AG04449 (cell line): ENCODE measurements around the gene CCDC57.

Experiments
- CTCF ChIA-PET: fragments of 350-600 bp; formaldehyde crosslinking; extraction: SDS; loops from one replicate; lab custom pipeline; 2021; ENCODE audit warnings: antibody characterized with exemption; lab: Yijun Ruan, JAX
- POLR2A ChIA-PET: fragments of 400-600, 350-600 bp; formaldehyde crosslinking; extraction: SDS; loops from one replicate; lab custom pipeline; 2020; ENCODE audit warnings: antibody characterized with exemption, inconsistent platforms; lab: Yijun Ruan, JAX
- DNase-seq: peaks from one replicate; pipeline ENCODE4 v3.0.0-alpha.2; 2010; ENCODE audit warnings: low read depth, low spot score
- H3K4me3 ChIP-seq: 2 replicates; pipeline ENCODE4 v1.5.1; 2011; ENCODE audit warnings: low read depth, mild to moderate bottlenecking, control low read depth, low read length
- CTCF ChIP-seq: IDR thresholded peaks from one replicate; pipeline ENCODE4 v1.5.1; 2011; ENCODE audit warnings: mild to moderate bottlenecking, moderate library complexity, low read length, control low read depth, inconsistent platforms; ENCODE audit not compliant: insufficient read depth; ENCODE audit errors: missing control alignments

The CCDC57 gene

GRCh38 chr17:82155606-82156005 is 57.0 kb downstream of the CCDC57 start:
- ChIA-PET CTCF (interaction anchor here (0.8 to 7.0 kb wide), 13 partner anchors 10 to 196 kb away, joined by 3 to 94 read pairs (median 6); partner anchors contain the start of genes DCXR, LRRC45 and RAC3), POLR2A (no interaction called here)
- DNase-seq, result no peak

GRCh38 chr17:82154881-82155331 is 57.7 kb downstream of the CCDC57 start:
- no peak for TF ChIP-seq CTCF
- no peak for DNase-seq
- POLR2A ChIA-PET, result interaction anchor here (0.7 kb wide), 1 partner anchor 125 kb away, joined by 3 read pairs; no protein-coding TSS in a partner anchor
- no peak overlapping the region for H3K4me3 ChIP-seq
- CTCF ChIA-PET, result interaction anchor here (0.8 to 7.0 kb wide), 13 partner anchors 10 to 135 kb away, joined by 3 to 94 read pairs (median 6); partner anchors contain the start of genes DCXR, LRRC45 and RAC3

More at GRCh38 chr17:82155606-82156005, 57.0 kb downstream of the CCDC57 start:
- no peak overlapping the region for H3K4me3 ChIP-seq
- no peak for TF ChIP-seq CTCF

- CTCF ChIA-PET, result interaction anchor here (0.6 to 7.0 kb wide), 17 partner anchors 9 to 131 kb away, joined by 3 to 94 read pairs (median 4); partner anchors contain the start of genes CENPX, DCXR, LRRC45 and RAC3
- POLR2A ChIA-PET, result no interaction called here
- no peak for DNase-seq
- H3K4me3 ChIP-seq, result no peak overlapping the region
- peak; percentile 89 for TF ChIP-seq CTCF
Measured at GRCh38 chr17:82153745-82154375, 58.8 kb downstream of the CCDC57 start.

GRCh38 chr17:82153295-82153691 is 59.3 kb downstream of the CCDC57 start:
- H3K4me3 ChIP-seq, result no peak overlapping the region
- TF ChIP-seq CTCF, result no peak
- CTCF ChIA-PET, result interaction anchor here (1.1 to 7.0 kb wide), 5 partner anchors 8 to 124 kb away, joined by 4 to 94 read pairs (median 13); partner anchors contain the start of gene RAC3
- DNase-seq, result no peak
- POLR2A ChIA-PET, result no interaction called here

- ChIA-PET POLR2A (interaction anchor here (0.6 kb wide), 1 partner anchor 52 kb away, joined by 3 read pairs; no protein-coding TSS in a partner anchor), CTCF (interaction anchor here (2.1 to 7.0 kb wide), 4 partner anchors 8 to 123 kb away, joined by 13 to 94 read pairs (median 21); partner anchors contain the start of gene RAC3)
- DNase-seq, result no peak
- no peak overlapping the region for H3K4me3 ChIP-seq
- no peak for TF ChIP-seq CTCF
Measured at GRCh38 chr17:82152556-82153294, 59.9 kb downstream of the CCDC57 start.
